ENCODE data around the gene TMPRSS7.

The TMPRSS7 gene

GRCh38 chr3:112130638-112130993 lies 96.1 kb downstream of the TMPRSS7 start:
- no peak for DNase-seq

Measured in NCI-H1048 (cell line).